Astrocyte of the spinal cord (primary cell): ENCODE measurements around the gene DAP.

ENCODE experiments used
- DNase-seq: peaks from one replicate; pipeline ENCODE4 v3.0.0; 2011; ENCODE audit warnings: low read depth, low spot score
- H3K4me3 ChIP-seq: 2 replicates; pipeline ENCODE4 v1.5.1; 2011; ENCODE audit warnings: low read depth, mild to moderate bottlenecking, low read length, moderate library complexity
- CTCF ChIP-seq: IDR thresholded peaks from 2 replicates; pipeline ENCODE4 v1.5.1; 2012; ENCODE audit warnings: low read depth, mild to moderate bottlenecking, low read length, inconsistent platforms
- in situ Hi-C: cut with HindIII; loops from 2 replicates; pipeline ENCODE4 v1.10.0; 2017; ENCODE audit warnings: low sequenced_read_pairs

Gene DAP

DNA sequence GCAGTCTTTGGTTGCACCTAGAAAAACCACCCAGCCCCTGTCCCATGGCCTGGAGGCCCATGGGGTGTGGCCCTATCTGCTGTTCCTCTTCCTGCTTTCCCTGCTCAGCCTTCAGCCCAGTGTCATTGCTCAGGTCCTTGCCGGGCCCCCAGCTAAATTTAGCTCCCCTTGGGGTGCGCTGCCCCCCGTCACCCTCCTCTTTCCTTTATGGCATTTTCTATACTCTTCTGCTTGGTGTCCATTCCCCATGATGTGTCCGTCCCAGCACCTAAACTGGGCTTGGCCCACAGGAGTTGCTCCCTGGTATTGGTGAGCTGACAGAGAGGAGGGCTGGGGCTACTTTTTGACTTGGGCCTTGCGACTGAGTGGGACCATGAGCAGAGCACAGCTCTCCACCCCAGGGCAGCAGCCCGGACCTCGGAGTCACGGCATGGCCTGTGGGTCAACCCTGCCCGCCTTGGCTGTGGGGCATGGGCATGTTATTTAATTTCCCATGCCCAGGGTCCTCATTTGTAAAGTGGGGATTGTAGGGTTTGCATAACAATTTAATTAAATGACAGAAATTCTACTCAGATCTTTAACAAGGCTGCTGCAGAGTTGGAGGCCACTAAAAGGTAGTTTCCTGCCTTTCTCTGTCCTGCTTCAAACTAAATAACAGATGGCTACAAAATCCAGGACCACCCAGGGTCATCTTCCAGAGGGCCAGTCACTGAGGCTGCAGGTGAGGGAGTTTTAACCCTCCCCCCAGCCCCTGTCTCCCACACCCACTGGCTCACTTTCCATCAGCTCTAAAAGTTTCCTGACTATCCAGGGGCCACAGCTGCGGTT is 98.2 kb downstream of the DAP start:
- no peak for TF ChIP-seq CTCF
- no peak overlapping the region for H3K4me3 ChIP-seq
- in situ Hi-C loops, result no loop called here
- no peak for DNase-seq

GRCh38 chr5:10662083-10662482 is 99.0 kb downstream of the DAP start:
- in situ Hi-C loops, result no loop called here
- DNase-seq, result no peak
- H3K4me3 ChIP-seq, result no peak overlapping the region
- no peak for TF ChIP-seq CTCF

- no peak for DNase-seq
- in situ Hi-C loops, result no loop called here
- no peak for TF ChIP-seq CTCF
- no peak overlapping the region for H3K4me3 ChIP-seq
Measured at GRCh38 chr5:10661401-10661800, 99.6 kb downstream of the DAP start.

DNA sequence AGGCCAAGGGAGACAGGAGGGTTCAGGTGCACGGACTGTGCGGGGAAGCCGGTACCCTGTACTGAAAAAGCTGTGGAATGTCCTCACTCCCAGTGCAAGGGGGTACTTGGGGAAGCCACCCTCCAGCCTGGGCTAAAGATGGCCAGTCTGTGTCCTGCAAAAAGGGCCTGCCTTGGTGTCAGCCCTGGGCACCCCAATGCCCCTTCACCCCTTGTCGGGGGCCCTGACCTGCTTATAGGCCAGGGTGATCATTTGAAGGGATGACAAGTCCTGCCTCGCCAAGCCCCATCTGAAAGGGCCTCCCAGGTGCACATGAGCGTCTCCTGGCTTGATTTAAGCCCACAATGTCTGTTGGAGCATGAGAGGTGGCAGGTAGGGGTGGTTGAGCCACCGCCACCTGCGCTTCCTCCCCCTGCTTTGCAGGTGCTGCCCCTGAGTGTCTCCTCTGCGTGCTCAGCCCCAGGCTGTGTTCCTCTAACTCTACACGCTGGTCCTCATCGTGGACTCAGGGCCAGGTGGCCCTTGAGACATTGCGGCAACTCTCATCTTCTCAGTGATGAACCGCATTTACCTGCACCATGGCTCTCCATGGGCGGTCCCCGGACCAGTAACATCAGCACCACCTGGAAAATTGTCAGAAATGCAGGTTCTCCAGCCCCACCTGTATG is 100.2 kb downstream of the DAP start:
- TF ChIP-seq CTCF, result no peak
- in situ Hi-C loops, result no loop called here
- no peak overlapping the region for H3K4me3 ChIP-seq
- no peak for DNase-seq

- no peak for TF ChIP-seq CTCF
- in situ Hi-C loops, result no loop called here
- no peak for DNase-seq
- H3K4me3 ChIP-seq, result no peak overlapping the region
Measured at GRCh38 chr5:10660135-10660534, 100.9 kb downstream of the DAP start.

- no peak overlapping the region for H3K4me3 ChIP-seq
- DNase-seq, result no peak
- TF ChIP-seq CTCF, result no peak
- in situ Hi-C loops, result no loop called here
Measured at GRCh38 chr5:10658265-10658664, 102.8 kb downstream of the DAP start.
